IMR-90 (cell line): Measurements from ENCODE around the gene DAAM2. TPM values are rescaled to one million over a fixed set of nuclear protein-coding genes. Genes with fewer than 3 reads are reported as not detected.

ENCODE experiments used
- ATAC-seq: fragments of 200-7000 bp; cut with Tn5 transposase; 2 replicates; pipeline ENCODE4 v1.9.1; 2020; ENCODE audit warnings: low read depth, mild to moderate bottlenecking, moderate library complexity
- BruUV-seq: library from RNA; stranded (reverse); fragments of 400-500 nt; replicated peaks from 2 replicates; lab custom pipeline; 2021; lab: Mats Ljungman, UMichigan
- CTCF ChIA-PET: fragments of 300-600 bp; formaldehyde crosslinking; extraction: SDS; loops from one replicate; lab custom pipeline; 2021; ENCODE audit warnings: antibody characterized with exemption; lab: Yijun Ruan, JAX
- POLR2A ChIA-PET: fragments of 300-600 bp; sonication (Branson Sonifier 250); formaldehyde crosslinking; loops from one replicate; lab custom pipeline; 2022; ENCODE audit warnings: antibody characterized with exemption; ENCODE audit not compliant: unreplicated experiment; lab: Charles Lee
- DNase-seq: peaks from one replicate; pipeline ENCODE4 v3.0.0; 2013
- H2AFZ ChIP-seq: replicated peaks from 2 replicates; pipeline ENCODE3; 2013; ENCODE audit warnings: low read length, mild to moderate bottlenecking; ENCODE audit not compliant: poor library complexity
- H2AK5ac ChIP-seq: 2 replicates; pipeline ENCODE4 v1.6.1; 2013; ENCODE audit warnings: low read depth, low read length, inconsistent platforms
- H2AK9ac ChIP-seq: replicated peaks from 2 replicates; pipeline ENCODE3; 2013; ENCODE audit warnings: mild to moderate bottlenecking, low read depth, low read length, moderate library complexity; ENCODE audit not compliant: poor library complexity
- H2BK120ac ChIP-seq: 2 replicates; pipeline ENCODE4 v1.6.1; 2013; ENCODE audit warnings: low read depth, low read length, inconsistent platforms
- H2BK15ac ChIP-seq: 3 replicates; pipeline ENCODE4 v1.6.1; 2013; ENCODE audit warnings: low read depth, low read length, inconsistent platforms
- H2BK20ac ChIP-seq: 2 replicates; pipeline ENCODE4 v1.6.1; 2013; ENCODE audit warnings: low read depth, mild to moderate bottlenecking, inconsistent platforms, low read length, moderate library complexity
- H2BK5ac ChIP-seq: 2 replicates; pipeline ENCODE4 v1.6.1; 2013; ENCODE audit warnings: mild to moderate bottlenecking, low read depth, low read length, inconsistent platforms; ENCODE audit not compliant: poor library complexity, severe bottlenecking
- H3K14ac ChIP-seq: replicated peaks from 2 replicates; pipeline ENCODE4 v1.6.1; 2013; ENCODE audit warnings: low read depth, low read length, inconsistent platforms
- H3K18ac ChIP-seq: 2 replicates; pipeline ENCODE4 v1.6.1; 2013; ENCODE audit warnings: low read depth, low read length, control low read depth
- H3K23ac ChIP-seq: 2 replicates; pipeline ENCODE4 v1.6.1; 2013; ENCODE audit warnings: low read depth, low read length, inconsistent platforms
- H3K27ac ChIP-seq: 2 replicates; pipeline ENCODE4 v1.5.1; 2013; ENCODE audit warnings: mild to moderate bottlenecking, control low read depth, low read length; ENCODE audit not compliant: insufficient read depth
- H3K27me3 ChIP-seq: 2 replicates; pipeline ENCODE4 v1.6.1; 2013; ENCODE audit warnings: low read length; ENCODE audit not compliant: control insufficient read depth, insufficient read depth
- H3K36me3 ChIP-seq: 2 replicates; pipeline ENCODE4 v1.6.1; 2013; ENCODE audit warnings: low read length, mixed read lengths; ENCODE audit not compliant: control insufficient read depth, insufficient read depth
- H3K4ac ChIP-seq: 2 replicates; pipeline ENCODE4 v1.6.1; 2013; ENCODE audit warnings: low read depth, low read length, inconsistent platforms
- H3K4me1 ChIP-seq: 2 replicates; pipeline ENCODE4 v1.6.1; 2013; ENCODE audit warnings: low read length, mixed read lengths; ENCODE audit not compliant: control insufficient read depth, insufficient read depth
- H3K4me2 ChIP-seq: 2 replicates; pipeline ENCODE4 v1.6.1; 2013; ENCODE audit warnings: low read depth, mild to moderate bottlenecking, control low read depth, low read length, moderate library complexity
- H3K4me3 ChIP-seq: 2 replicates; pipeline ENCODE4 v1.5.1; 2013; ENCODE audit warnings: low read depth, mild to moderate bottlenecking, control low read depth, low read length, moderate library complexity; ENCODE audit not compliant: insufficient read depth
- H3K56ac ChIP-seq: 2 replicates; pipeline ENCODE4 v1.6.1; 2013; ENCODE audit warnings: low read length, inconsistent platforms; ENCODE audit not compliant: insufficient read depth; ENCODE audit errors: extremely low read depth
- H3K79me1 ChIP-seq, 2 experiments: 2 replicates each; pipeline ENCODE4 v1.6.1; 2013; ENCODE audit warnings: low read length in 2 of 2, inconsistent platforms in 1 of 2, low read depth in 1 of 2
- H3K9ac ChIP-seq: 2 replicates; pipeline ENCODE4 v1.6.1; 2013; ENCODE audit warnings: low read depth, low read length, control low read depth
- H3K9me1 ChIP-seq: 2 replicates; pipeline ENCODE4 v1.6.1; 2013; ENCODE audit warnings: low read length, inconsistent platforms; ENCODE audit not compliant: insufficient read depth
- H3K9me3 ChIP-seq: 2 replicates; pipeline ENCODE4 v1.6.1; 2013; ENCODE audit warnings: low read length; ENCODE audit not compliant: control insufficient read depth, insufficient read depth
- H4K20me1 ChIP-seq: 2 replicates; pipeline ENCODE4 v1.6.1; 2013; ENCODE audit warnings: low read length, inconsistent platforms; ENCODE audit not compliant: insufficient read depth
- H4K5ac ChIP-seq: 2 replicates; pipeline ENCODE4 v1.6.1; 2013; ENCODE audit warnings: mild to moderate bottlenecking, low read depth, low read length, control low read depth
- H4K8ac ChIP-seq, 2 experiments: 2 replicates each; pipeline ENCODE4 v1.6.1; 2013; ENCODE audit warnings: low read depth in 2 of 2, low read length in 2 of 2, control low read depth in 1 of 2, inconsistent platforms in 1 of 2
- H4K91ac ChIP-seq: 2 replicates; pipeline ENCODE4 v1.6.1; 2013; ENCODE audit warnings: low read depth, low read length, inconsistent platforms; ENCODE audit not compliant: insufficient read depth
- BHLHE40 ChIP-seq: fragments of 150-350 bp; IDR thresholded peaks from 2 replicates; pipeline ENCODE4 v1.6.1; 2016; ENCODE audit warnings: mild to moderate bottlenecking, low read depth, low read length
- CEBPB ChIP-seq: IDR thresholded peaks from 2 replicates; pipeline ENCODE4 v1.6.1; 2012; ENCODE audit warnings: low read depth, low read length, improper control_type of control experiment
- RAD21 ChIP-seq: IDR thresholded peaks from 2 replicates; pipeline ENCODE4 v1.6.1; 2012; ENCODE audit warnings: low read length, improper control_type of control experiment
- SMC3 ChIP-seq: fragments of 150-350 bp; IDR thresholded peaks from 2 replicates; pipeline ENCODE4 v1.6.1; 2016; ENCODE audit warnings: low read depth, mild to moderate bottlenecking, antibody characterized with exemption, low read length, moderate library complexity
- WGBS, 2 experiments: methylation state at CpG; one replicate each; pipeline versions ENCODE4 v1.1.5 to v1.1.7; 2013; ENCODE audit warnings: missing lambda C conversion rate in 2 of 2; ENCODE audit not compliant: insufficient read length in 1 of 2; ENCODE audit errors: extremely low coverage in 2 of 2; 5-methylcytosine and 5-hydroxymethylcytosine counted together
- dilution Hi-C: fragments of 300-500 bp; cut with HindIII; formaldehyde crosslinking; loops from one replicate; pipeline ENCODE4 v1.14.3; 2018; ENCODE audit warnings: low sequenced_read_pairs; ENCODE audit not compliant: unreplicated experiment
- in situ Hi-C: fragments of 300-500 bp; cut with MboI; formaldehyde crosslinking; loops from 3 replicates; pipeline ENCODE4 v1.14.3; 2019; ENCODE audit warnings: low sequenced_read_pairs, inconsistent platforms, mixed read lengths
- intact Hi-C: fragments of 100-400 bp; cut with micrococcal nuclease; formaldehyde crosslinking; loops from 2 replicates; pipeline ENCODE4 v1.10.0; 2022
- polyA plus RNA-seq, 3 experiments: library from polyadenylated mRNA; depleted of rRNA; stranded (reverse); fragments of >200 nt; gene quantifications; 2 replicates each; pipeline ENCODE4 v1.2.3, GENCODE V29; 2012; ENCODE audit warnings: low replicate concordance in 1 of 3
- total RNA-seq: library from RNA; depleted of rRNA; stranded (reverse); fragments of >200 nt; gene quantifications from 2 replicates; pipeline ENCODE4 v1.2.3, GENCODE V29; 2012
- TF ChIP-seq, protein P1 (sequence below): fragments of 150-350 bp; IDR thresholded peaks from 2 replicates; pipeline ENCODE4 v1.6.1; 2017; ENCODE audit warnings: mild to moderate bottlenecking, antibody characterized with exemption, low read length, low read depth
- TF ChIP-seq, protein P2 (sequence below): conservative IDR thresholded peaks from 2 replicates; pipeline ENCODE4 v1.5.1; 2012; ENCODE audit warnings: mild to moderate bottlenecking, low read depth, low read length, improper control_type of control experiment

DAAM2 gene
- total and polyA plus RNA-seq, 2 of the 4 experiments (the other 2 are of a cell fraction), result 11.2 to 12.9 TPM

DNA sequence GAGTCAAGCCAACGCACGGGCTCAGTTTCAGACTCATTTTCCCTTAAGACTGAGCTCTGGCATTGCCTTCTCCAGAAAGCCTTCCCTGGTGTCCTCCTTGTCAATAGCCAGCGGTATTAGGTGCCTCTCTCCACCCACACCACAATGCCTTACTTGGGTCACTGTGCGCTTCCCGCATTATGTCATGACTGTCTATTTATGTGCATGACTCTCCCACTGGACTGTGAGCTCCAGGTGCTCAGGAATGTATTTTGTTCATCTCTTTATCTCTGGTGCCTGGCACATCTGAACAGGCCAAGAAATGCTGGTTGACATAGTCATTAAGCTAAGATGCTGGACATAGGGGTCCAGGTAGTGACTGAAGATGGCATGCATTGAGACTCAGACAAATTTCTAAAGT lies 42.7 kb downstream of the DAAM2 start:
- H2BK20ac ChIP-seq, result no peak overlapping the region
- no peak overlapping the region for H3K4ac ChIP-seq
- no peaks in the 10 kb centered on the region for H3K9me3 ChIP-seq
- no peaks in the 10 kb centered on the region for H3K36me3 ChIP-seq
- no peak overlapping the region for H2BK15ac ChIP-seq
- no peak for TF ChIP-seq SMC3
- TF ChIP-seq, protein P1, sequence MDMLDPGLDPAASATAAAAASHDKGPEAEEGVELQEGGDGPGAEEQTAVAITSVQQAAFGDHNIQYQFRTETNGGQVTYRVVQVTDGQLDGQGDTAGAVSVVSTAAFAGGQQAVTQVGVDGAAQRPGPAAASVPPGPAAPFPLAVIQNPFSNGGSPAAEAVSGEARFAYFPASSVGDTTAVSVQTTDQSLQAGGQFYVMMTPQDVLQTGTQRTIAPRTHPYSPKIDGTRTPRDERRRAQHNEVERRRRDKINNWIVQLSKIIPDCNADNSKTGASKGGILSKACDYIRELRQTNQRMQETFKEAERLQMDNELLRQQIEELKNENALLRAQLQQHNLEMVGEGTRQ, result no peak
- no peak for TF ChIP-seq CEBPB
- no peak for TF ChIP-seq RAD21
- TF ChIP-seq BHLHE40, result no peak
- TF ChIP-seq, protein P2, sequence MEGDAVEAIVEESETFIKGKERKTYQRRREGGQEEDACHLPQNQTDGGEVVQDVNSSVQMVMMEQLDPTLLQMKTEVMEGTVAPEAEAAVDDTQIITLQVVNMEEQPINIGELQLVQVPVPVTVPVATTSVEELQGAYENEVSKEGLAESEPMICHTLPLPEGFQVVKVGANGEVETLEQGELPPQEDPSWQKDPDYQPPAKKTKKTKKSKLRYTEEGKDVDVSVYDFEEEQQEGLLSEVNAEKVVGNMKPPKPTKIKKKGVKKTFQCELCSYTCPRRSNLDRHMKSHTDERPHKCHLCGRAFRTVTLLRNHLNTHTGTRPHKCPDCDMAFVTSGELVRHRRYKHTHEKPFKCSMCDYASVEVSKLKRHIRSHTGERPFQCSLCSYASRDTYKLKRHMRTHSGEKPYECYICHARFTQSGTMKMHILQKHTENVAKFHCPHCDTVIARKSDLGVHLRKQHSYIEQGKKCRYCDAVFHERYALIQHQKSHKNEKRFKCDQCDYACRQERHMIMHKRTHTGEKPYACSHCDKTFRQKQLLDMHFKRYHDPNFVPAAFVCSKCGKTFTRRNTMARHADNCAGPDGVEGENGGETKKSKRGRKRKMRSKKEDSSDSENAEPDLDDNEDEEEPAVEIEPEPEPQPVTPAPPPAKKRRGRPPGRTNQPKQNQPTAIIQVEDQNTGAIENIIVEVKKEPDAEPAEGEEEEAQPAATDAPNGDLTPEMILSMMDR, result no peak
- no peak for DNase-seq
- no peak overlapping the region for H3K4me2 ChIP-seq
- no peak overlapping the region for H2AK9ac ChIP-seq
- no TSS peak for BruUV-seq
- H2AFZ ChIP-seq, result no peak overlapping the region
- H4K20me1 ChIP-seq, result no peaks in the 10 kb centered on the region; the same call in 1 of the 2 replicates
- H3K79me1 ChIP-seq, result peaks cover 0 to 6% of the 10 kb centered on the region in 2 experiments; a peak in 1 of 4 replicates
- no peak for ATAC-seq
- no peak overlapping the region for H3K4me3 ChIP-seq
- POLR2A ChIA-PET, result no interaction called here
- CTCF ChIA-PET, result interaction anchor here (0.8 kb wide), 1 partner anchor 31 kb away, joined by 3 read pairs; no protein-coding TSS in a partner anchor
- no peaks in the 10 kb centered on the region for H3K27me3 ChIP-seq
- intact Hi-C loops, result no loop called here
- H3K14ac ChIP-seq, result no peak overlapping the region
- dilution Hi-C loops, result no loop called here
- WGBS, 2 experiments, result 100% methylated on average over 2 of the region's 5 CpGs; no CpG with 5 or more reads in 1 of the 2 experiments
- H2BK120ac ChIP-seq, result no peak overlapping the region
- no peak overlapping the region for H3K9ac ChIP-seq
- H2BK5ac ChIP-seq, result no peak overlapping the region
- no peak overlapping the region for H4K91ac ChIP-seq
- H3K9me1 ChIP-seq, result 0 out of 2 replicates have a peak, but pooled peaks cover 8% of the 10 kb centered on the region
- H2AK5ac ChIP-seq, result 0 out of 2 replicates have a peak overlapping the region, but pooled peaks have one; percentile 8
- H3K27ac ChIP-seq, result no peak overlapping the region
- no peak overlapping the region for H3K23ac ChIP-seq
- H4K8ac ChIP-seq, result no peak overlapping the region; a peak in 1 of 4 replicates
- in situ Hi-C loops, result no loop called here
- no peak overlapping the region for H3K56ac ChIP-seq
- no peak overlapping the region for H3K18ac ChIP-seq
- no peak overlapping the region for H4K5ac ChIP-seq
- peaks cover 19% of the 10 kb centered on the region for H3K4me1 ChIP-seq
